NT2/D1 (cell line): Measurements from ENCODE around the gene FAF2.

Experiments
- YY1 ChIP-seq: IDR thresholded peaks from 2 replicates; pipeline ENCODE4 v1.6.1; 2011; ENCODE audit not compliant: insufficient read length, insufficient read depth
- ZNF274 ChIP-seq: IDR thresholded peaks from 2 replicates; pipeline ENCODE4 v1.6.1; 2011; ENCODE audit warnings: mild to moderate bottlenecking, low read depth, low read length

DNA sequence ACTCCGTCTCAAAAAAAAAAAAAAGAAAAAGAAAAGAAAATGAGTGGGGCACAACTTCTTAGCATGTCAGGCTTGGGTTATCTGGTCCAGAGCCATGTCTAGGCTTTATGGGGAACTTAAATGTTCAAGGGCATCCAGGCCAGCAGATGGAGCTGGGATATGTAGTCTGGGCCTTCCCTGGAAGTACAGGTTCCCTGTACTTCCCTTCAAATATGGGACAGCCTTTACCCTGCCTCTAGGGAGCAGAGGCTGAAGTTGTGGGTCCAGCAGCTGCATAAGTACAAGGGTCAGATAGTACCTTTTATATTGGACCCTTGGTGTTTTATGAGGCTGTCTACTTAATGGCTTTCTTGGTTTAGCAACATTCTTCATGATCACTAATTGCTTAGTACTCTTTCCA is 42.1 kb downstream of the FAF2 start:
- TF ChIP-seq YY1 = no peak
- TF ChIP-seq ZNF274 = no peak
